GM20431 (cell line): ENCODE measurements around the gene ERCC6.

ENCODE experiments used
- in situ Hi-C: fragments of 300-500 bp; cut with MseI, MboI; formaldehyde crosslinking; loops from one replicate; pipeline ENCODE4 v1.15.0; 2020; ENCODE audit warnings: low sequenced_read_pairs; ENCODE audit not compliant: unreplicated experiment

The ERCC6 gene

GRCh38 chr10:49518566-49518965, 20.4 kb downstream of the ERCC6 start:
- in situ Hi-C loops, result loop anchor here (10.0 to 25.0 kb wide), 2 partner anchors 106 to 534 kb away; no protein-coding TSS in a partner anchor

GRCh38 chr10:49516216-49516970, 22.5 kb downstream of the ERCC6 start:
- in situ Hi-C loops, result loop anchor here (10.0 to 25.0 kb wide), 2 partner anchors 104 to 532 kb away; no protein-coding TSS in a partner anchor

- in situ Hi-C loops, result loop anchor here (10.0 to 25.0 kb wide), 2 partner anchors 100 to 527 kb away; no protein-coding TSS in a partner anchor
Measured at GRCh38 chr10:49512121-49512809, 26.7 kb downstream of the ERCC6 start.

- in situ Hi-C loops, result loop anchor here (10.0 to 25.0 kb wide), 2 partner anchors 98 to 525 kb away; no protein-coding TSS in a partner anchor
Measured at GRCh38 chr10:49509771-49510303, 29.1 kb downstream of the ERCC6 start.

GRCh38 chr10:49508654-49509053, 30.3 kb downstream of the ERCC6 start:
- in situ Hi-C loops, result loop anchor here (25.0 kb wide), 1 partner anchor 96 kb away; no protein-coding TSS in a partner anchor

GRCh38 chr10:49508249-49508648, 30.7 kb downstream of the ERCC6 start:
- in situ Hi-C loops, result loop anchor here (25.0 kb wide), 1 partner anchor 96 kb away; no protein-coding TSS in a partner anchor

- in situ Hi-C loops, result loop anchor here (25.0 kb wide), 1 partner anchor 93 kb away; no protein-coding TSS in a partner anchor
Measured at GRCh38 chr10:49505589-49505988, 33.3 kb downstream of the ERCC6 start.

- in situ Hi-C loops, result loop anchor here (25.0 kb wide), 1 partner anchor 93 kb away; no protein-coding TSS in a partner anchor
Measured at GRCh38 chr10:49505076-49505475, 33.8 kb downstream of the ERCC6 start.

GRCh38 chr10:49504528-49504927, 34.4 kb downstream of the ERCC6 start:
- in situ Hi-C loops, result loop anchor here (25.0 kb wide), 1 partner anchor 92 kb away; no protein-coding TSS in a partner anchor

GRCh38 chr10:49502358-49502757, 36.6 kb downstream of the ERCC6 start:
- in situ Hi-C loops, result loop anchor here (25.0 kb wide), 1 partner anchor 90 kb away; no protein-coding TSS in a partner anchor

GRCh38 chr10:49500412-49500811, 38.5 kb downstream of the ERCC6 start:
- in situ Hi-C loops, result loop anchor here (25.0 kb wide), 1 partner anchor 88 kb away; no protein-coding TSS in a partner anchor

- in situ Hi-C loops, result no loop called here
Measured at GRCh38 chr10:49499305-49499851, 39.5 kb downstream of the ERCC6 start.

GRCh38 chr10:49498425-49498824, 40.5 kb downstream of the ERCC6 start:
- in situ Hi-C loops, result no loop called here

- in situ Hi-C loops, result no loop called here
Measured at GRCh38 chr10:49497358-49497757, 41.6 kb downstream of the ERCC6 start.

GRCh38 chr10:49488056-49488717, 50.7 kb downstream of the ERCC6 start:
- in situ Hi-C loops, result no loop called here

- in situ Hi-C loops, result no loop called here
Measured at GRCh38 chr10:49486738-49487137, 52.2 kb downstream of the ERCC6 start.

GRCh38 chr10:49486009-49486408, 52.9 kb downstream of the ERCC6 start:
- in situ Hi-C loops, result no loop called here

- in situ Hi-C loops, result no loop called here
Measured at GRCh38 chr10:49484486-49485235, 54.3 kb downstream of the ERCC6 start.

GRCh38 chr10:49478819-49479218, 60.1 kb downstream of the ERCC6 start:
- in situ Hi-C loops, result no loop called here
